Measurements from ENCODE around the gene KIF3A.

The KIF3A gene

DNA sequence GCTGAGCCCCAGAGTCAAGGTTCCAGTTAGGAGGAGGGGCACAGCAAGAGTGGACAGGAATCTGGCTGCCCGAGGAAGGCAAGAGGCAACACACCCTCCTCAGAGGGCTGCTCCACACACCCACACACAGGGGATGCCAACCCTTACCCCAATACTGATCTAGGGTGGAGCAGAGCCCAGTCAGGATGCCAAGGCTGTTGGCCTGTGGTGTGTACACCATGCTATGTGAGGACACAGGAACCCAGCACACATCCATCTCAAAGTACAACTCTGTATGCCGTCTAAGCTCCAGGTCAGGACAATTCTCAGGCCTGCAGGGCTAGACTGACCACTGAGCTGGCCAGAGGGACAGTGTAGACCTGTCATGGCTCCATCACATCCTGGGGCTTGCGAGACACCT, 37.1 kb upstream of the KIF3A start:
- Histone ChIP-seq H3K36me3 (no peaks in the 10 kb centered on the region), H3K4me3 (no peak overlapping the region), H3K27me3 (no peaks in the 10 kb centered on the region), H3K27ac (peak overlapping the region; percentile 85 to 98), H3K4me1 (peaks cover 0 to 79% (median 60%) of the 10 kb centered on the region in 4 donors), H3K9me3 (no peaks in the 10 kb centered on the region)
- intact Hi-C loops (cut with DNase I; ENCODE audit: low total_unique reads) = no loop called here
- DNase-seq = peak in 1 of 2 donors; percentile 64
- no peak for TF ChIP-seq CTCF (IDR thresholded peaks at IDR 0.05)

- no peak overlapping the region for H3K4me3 ChIP-seq
- intact Hi-C loops (cut with DNase I; ENCODE audit: low total_unique reads) = no loop called here
- TF ChIP-seq CTCF (IDR thresholded peaks at IDR 0.05) = no peak
- no peaks in the 10 kb centered on the region for H3K36me3 ChIP-seq
- peak overlapping the region; percentile 85 to 98 for H3K27ac ChIP-seq
- no peaks in the 10 kb centered on the region for H3K9me3 ChIP-seq
- peaks cover 0 to 85% (median 64%) of the 10 kb centered on the region in 4 donors for H3K4me1 ChIP-seq
- no peak for DNase-seq
- H3K27me3 ChIP-seq = no peaks in the 10 kb centered on the region
Measured at GRCh38 chr5:132773601-132774355, 36.4 kb upstream of the KIF3A start.

GRCh38 chr5:132773114-132773513, 35.8 kb upstream of the KIF3A start:
- H3K27ac ChIP-seq = peak overlapping the region; percentile 85 to 98
- H3K36me3 ChIP-seq = no peaks in the 10 kb centered on the region
- H3K9me3 ChIP-seq = no peaks in the 10 kb centered on the region
- H3K4me1 ChIP-seq = peaks cover 0 to 85% (median 65%) of the 10 kb centered on the region in 4 donors
- intact Hi-C loops (cut with DNase I; ENCODE audit: low total_unique reads) = no loop called here
- H3K27me3 ChIP-seq = no peaks in the 10 kb centered on the region
- DNase-seq = no peak
- TF ChIP-seq CTCF (IDR thresholded peaks at IDR 0.05) = no peak
- H3K4me3 ChIP-seq = no peak overlapping the region

DNA sequence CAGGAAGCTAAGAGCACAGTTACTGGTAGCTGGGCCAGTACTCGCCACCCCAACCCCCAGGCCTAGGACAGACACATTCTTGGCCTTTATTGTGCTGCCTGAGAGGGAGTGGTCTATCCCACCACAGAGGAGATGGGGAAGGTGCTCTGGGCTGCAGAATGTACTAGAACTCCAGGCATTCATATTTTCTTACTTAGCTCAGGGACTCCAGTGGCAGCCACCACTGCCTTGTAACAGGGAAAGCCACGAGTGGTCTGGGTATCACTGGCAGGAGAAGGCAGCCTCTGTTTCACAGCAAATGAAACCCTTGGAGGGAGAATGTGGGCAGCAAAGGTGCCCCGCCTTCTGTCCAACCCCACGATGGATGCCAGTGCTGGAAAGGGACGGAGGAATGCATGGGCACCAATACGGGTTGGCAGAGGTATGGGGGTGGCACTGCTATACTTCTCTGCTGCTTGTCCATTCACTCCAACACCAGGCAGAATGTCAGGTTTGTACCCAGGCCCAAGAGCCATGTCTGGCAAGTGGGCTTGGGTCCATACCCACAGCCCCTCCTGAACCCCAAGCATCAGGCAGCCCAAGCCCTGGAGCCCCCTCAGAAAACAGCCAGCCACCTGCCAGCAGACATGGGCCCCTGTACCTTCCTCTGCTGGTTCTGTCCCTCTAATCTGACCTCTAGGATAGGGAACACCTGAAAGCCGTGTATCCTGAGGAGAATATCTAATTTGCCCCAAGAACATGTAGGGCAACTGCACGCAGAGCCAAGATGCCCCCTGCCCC, 35.1 kb upstream of the KIF3A start:
- intact Hi-C loops (cut with DNase I; ENCODE audit: low total_unique reads) = no loop called here
- Histone ChIP-seq H3K27ac (peak overlapping the region; percentile 85 to 98), H3K4me3 (no peak overlapping the region), H3K36me3 (no peaks in the 10 kb centered on the region), H3K4me1 (peaks cover 0 to 87% (median 65%) of the 10 kb centered on the region in 4 donors), H3K27me3 (no peaks in the 10 kb centered on the region), H3K9me3 (no peaks in the 10 kb centered on the region)
- TF ChIP-seq CTCF (IDR thresholded peaks at IDR 0.05) = no peak
- DNase-seq = no peak

DNA sequence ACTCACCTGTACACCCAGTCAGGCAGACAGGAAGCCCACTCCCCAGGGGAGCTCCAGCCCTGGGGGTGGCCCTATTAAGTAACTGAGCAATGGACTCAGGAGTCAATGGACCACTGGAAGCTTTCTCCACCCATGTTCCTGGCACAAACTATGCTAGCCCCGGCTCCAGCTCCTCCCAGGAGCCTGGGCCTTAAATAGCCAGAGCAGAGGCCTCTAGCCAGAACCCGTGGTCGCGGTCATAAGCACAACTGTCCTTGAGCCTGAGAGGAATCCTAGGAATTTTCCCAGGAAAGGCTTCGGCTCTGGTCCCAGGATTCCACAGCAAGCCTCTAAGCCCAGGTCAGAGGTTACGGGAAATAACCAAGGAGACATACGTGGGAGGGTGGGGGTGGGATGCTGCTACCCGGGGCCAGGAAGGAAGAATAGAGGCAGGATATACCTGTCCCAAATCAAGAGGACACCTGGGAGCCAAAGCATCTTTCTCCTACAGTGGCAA, 34.2 kb upstream of the KIF3A start:
- Histone ChIP-seq H3K27ac (peak overlapping the region; percentile 85 to 98), H3K27me3 (no peaks in the 10 kb centered on the region), H3K4me1 (peaks cover 0 to 96% (median 75%) of the 10 kb centered on the region in 4 donors), H3K36me3 (no peaks in the 10 kb centered on the region), H3K4me3 (no peak overlapping the region), H3K9me3 (no peaks in the 10 kb centered on the region)
- intact Hi-C loops (cut with DNase I; ENCODE audit: low total_unique reads) = no loop called here
- DNase-seq = peak; percentile 76 to 85
- no peak for TF ChIP-seq CTCF (IDR thresholded peaks at IDR 0.05)
